HG03095 (cell line): ENCODE results near the gene FBXO31.

Experiments used
- ATAC-seq: cut with Tn5 transposase; IDR thresholded peaks from one replicate; pipeline ENCODE4 v1.9.1; 2021; ENCODE audit warnings: moderate library complexity; ENCODE audit not compliant: unreplicated experiment

Gene FBXO31

GRCh38 chr16:87293990-87294389 is 89.6 kb downstream of the FBXO31 start:
- no peak for ATAC-seq

GRCh38 chr16:87291944-87292343 is 91.6 kb downstream of the FBXO31 start:
- ATAC-seq, result no peak

- ATAC-seq, result no peak
Measured at GRCh38 chr16:87288753-87289362, 94.7 kb downstream of the FBXO31 start.

- no peak for ATAC-seq
Measured at GRCh38 chr16:87286839-87287626, 96.5 kb downstream of the FBXO31 start.

- ATAC-seq, result no peak
Measured at GRCh38 chr16:87284183-87284582, 99.4 kb downstream of the FBXO31 start.

GRCh38 chr16:87279094-87279658 is 104.4 kb downstream of the FBXO31 start:
- ATAC-seq, result no peak

GRCh38 chr16:87278191-87279093 is 105.1 kb downstream of the FBXO31 start:
- ATAC-seq, result no peak
